NCI-H345 treated with DMSO at 0.1 percent for 48 hours (cell line): ENCODE measurements around the gene ASTN2.

Source experiments
- DNase-seq: peaks from one replicate; lab custom pipeline; 2025; ENCODE audit not compliant: unreplicated experiment; lab: John Stamatoyannopoulos, UW

ASTN2 gene

GRCh38 chr9:116774421-116775180 lies 640.3 kb downstream of the ASTN2 start:
- DNase-seq = no peak

GRCh38 chr9:116767219-116767618 lies 647.6 kb downstream of the ASTN2 start:
- DNase-seq = peak; percentile 70

- DNase-seq = no peak
These were observed 649.8 kb downstream of the ASTN2 start for GRCh38 chr9:116765011-116765410.

GRCh38 chr9:116763770-116764169 lies 651.1 kb downstream of the ASTN2 start:
- no peak for DNase-seq

DNA sequence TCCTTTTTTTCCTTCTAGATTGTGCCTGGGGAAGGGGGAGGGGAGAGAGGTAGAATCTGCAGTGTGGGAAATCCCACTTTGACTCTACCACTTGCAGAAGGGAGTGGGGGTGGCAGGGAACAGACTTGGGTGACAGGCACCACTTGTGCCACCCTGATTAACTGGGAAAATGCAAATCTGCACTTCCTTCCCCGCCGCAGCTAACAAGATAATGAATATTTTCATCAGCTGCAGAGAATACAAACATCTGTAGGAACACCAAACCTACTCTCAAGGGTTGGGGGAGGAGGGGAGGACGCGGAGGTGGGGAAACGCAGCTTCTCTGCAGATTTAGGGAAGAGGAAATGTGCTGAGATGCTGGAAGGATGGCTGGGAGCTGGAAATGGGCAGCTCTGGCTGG lies 654.2 kb downstream of the ASTN2 start:
- no peak for DNase-seq

- no peak for DNase-seq
These were observed 657.8 kb downstream of the ASTN2 start for GRCh38 chr9:116757030-116757429.

DNA sequence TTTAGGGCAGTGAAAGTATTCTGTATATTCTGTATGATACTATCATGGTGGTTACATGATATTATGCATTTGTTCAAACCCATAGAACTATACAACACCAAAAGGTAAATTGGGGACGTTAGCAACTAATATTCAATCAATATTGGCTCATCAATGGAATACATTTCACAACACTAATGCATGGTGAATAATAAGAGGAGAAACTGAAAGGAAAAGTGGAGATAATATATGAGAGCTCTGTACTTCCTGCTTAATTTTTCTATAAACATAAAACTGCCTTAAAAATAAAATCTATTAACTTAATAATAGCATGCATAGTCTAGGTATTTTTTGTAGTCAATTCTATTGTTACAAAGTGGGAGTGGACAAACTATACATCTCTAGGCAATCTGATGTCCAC lies 661.5 kb downstream of the ASTN2 start:
- no peak for DNase-seq

DNA sequence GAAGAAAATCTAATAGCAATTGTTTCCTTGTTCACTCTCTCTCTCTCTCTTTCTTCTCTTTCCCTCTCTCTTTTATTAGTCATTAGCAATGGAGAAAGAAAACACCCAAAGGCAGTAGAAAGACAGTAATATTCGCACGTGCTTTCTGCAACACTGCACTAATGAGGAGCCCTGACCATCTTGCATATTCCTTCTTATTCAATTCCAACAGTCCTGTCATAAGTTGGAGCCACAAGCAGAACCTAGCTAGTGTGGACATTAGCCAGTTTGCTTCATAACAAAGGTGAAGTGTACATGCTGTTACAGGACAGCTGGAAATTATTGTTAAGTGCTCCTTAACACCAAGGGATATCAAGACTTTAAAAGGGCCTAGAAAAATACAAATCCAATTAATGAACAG lies 664.3 kb downstream of the ASTN2 start:
- DNase-seq = no peak

DNA sequence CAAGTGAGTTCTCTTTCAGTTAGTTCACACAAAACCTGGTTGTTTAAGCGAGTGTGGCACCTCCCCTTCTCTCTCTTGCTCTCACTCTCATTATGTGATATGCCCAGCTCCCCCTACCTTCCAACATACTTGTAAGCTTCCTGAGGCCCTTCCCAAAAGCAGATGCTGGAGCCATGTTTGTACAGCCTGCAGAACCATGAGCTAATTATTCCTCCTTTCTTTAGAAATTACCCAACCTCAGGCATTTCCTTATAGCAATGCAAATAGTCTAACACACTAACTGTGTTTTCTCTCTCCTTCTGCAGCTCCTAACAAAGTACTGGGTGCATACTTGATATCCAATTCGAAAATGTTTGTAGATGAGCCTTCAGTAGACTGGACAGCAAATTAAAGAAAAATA lies 665.1 kb downstream of the ASTN2 start:
- no peak for DNase-seq

GRCh38 chr9:116749176-116749575 lies 665.7 kb downstream of the ASTN2 start:
- DNase-seq = no peak

DNA sequence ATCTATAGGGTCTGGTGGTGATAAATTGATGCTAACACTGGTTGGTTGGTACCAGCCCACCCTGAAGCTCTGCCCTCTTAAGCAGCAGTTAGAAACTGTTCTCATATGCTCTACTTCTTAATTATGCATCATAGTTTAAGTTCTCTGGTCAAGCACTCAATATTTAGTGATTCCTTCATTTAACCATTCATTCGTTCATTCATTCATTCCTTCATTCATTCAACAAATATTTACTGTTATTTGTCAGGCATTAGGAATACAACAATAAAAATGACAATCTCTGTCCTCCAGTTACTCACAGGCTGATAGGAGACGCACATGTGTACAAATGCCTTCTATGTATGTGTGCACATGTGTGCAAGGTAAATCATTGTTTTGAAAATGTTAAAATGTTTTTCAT lies 673.1 kb downstream of the ASTN2 start:
- DNase-seq = no peak

- DNase-seq = no peak
These were observed 673.6 kb downstream of the ASTN2 start for GRCh38 chr9:116741086-116741740.

- DNase-seq = peak; percentile 68
These were observed 677.7 kb downstream of the ASTN2 start for GRCh38 chr9:116737152-116737546.

DNA sequence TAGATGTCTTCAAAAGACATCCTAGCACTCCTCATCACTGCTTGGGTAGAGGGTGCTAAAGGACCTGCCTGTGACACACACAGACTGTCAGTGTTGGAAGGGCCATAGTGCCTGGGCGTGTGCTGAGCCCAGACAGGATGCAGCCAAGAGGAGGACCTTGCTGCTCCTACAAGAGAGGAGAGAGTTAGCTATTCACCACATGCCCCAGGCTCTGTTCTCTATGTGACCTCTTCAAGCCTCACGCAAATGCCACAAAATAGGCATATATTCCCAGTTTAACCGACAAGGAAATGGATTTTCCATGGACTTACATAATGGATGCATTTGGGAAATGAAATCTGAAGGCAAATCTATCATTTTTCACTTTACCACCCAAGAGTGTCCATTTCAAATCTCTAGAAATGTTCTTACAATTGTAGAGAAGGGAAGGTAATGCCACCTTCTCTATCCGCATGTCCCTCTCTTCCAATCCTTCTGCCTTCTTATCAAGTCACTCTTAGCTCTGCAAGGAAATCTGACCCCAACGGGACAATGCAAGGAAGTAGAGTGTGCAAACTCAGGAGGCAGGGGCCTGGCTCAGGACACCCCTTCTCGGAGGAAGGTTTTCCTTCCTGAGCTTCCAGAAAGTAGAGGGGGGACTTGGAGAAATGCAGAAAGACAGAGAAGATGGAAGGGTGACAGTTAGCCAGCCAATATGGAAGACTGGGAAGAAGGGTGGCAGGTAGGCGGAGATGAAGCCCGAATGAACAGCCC lies 678.3 kb downstream of the ASTN2 start:
- no peak for DNase-seq

- no peak for DNase-seq
These were observed 681.7 kb downstream of the ASTN2 start for GRCh38 chr9:116733010-116733641.

DNA sequence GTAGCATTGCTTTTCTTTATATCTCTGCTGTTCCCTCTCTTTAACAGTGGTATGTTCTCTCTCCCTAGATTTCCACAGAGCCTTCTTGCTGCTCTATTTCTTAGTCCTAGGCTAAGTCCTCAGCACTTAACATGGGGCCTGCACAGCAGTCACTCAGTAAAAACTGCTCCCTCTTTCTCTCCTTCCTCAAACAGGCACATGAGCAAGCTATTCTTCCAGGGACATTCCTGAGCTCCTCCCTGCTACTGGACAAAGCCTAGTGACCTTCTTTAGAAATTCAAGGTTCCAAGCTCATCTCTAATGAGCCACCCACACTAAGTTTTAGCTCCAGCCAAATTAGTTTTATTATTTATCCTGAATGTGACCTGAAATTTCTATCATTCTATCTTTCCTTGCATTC lies 688.3 kb downstream of the ASTN2 start:
- DNase-seq = no peak

GRCh38 chr9:116724123-116724522 lies 690.7 kb downstream of the ASTN2 start:
- DNase-seq = no peak

DNA sequence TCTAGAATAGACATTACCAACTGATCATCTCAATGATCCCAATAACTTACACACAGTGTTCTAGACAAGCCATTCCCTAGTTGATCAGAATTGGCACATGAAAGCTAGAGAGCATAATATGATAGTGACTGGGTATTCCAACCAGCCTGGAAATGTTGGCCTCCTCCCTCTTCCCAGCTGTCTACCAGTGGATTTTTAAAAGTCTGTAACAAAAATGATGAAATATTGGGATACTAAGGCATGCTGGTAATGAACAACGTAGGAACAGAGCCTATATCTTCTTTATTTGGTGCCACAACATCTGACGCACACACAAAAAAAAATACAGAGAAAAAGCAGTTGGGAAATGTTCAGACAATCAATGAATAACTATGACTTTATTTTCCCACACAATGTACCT lies 692.9 kb downstream of the ASTN2 start:
- no peak for DNase-seq

- DNase-seq = no peak
These were observed 693.4 kb downstream of the ASTN2 start for GRCh38 chr9:116721411-116721810.

GRCh38 chr9:116720111-116720510 lies 694.7 kb downstream of the ASTN2 start:
- no peak for DNase-seq

DNA sequence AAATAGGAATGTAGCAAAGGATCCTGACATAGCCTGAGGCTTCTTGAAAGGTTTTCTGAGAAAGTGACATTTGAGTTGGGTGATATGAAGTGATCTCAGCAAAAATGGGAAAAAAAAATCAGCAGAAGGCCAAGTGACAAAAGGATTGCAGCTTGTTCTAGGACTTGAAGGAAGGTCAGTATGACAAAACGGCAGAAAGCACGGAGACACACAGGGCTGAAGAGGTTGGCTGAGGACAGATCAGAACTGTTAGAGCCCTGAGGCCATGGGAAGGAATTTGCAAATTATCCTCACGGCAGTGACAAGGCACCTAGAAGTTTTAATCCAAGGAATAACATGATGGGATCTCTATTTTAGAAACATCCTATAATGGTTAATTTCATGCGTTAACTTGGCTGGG lies 696.7 kb downstream of the ASTN2 start:
- no peak for DNase-seq

GRCh38 chr9:116717150-116717549 lies 697.7 kb downstream of the ASTN2 start:
- no peak for DNase-seq
